Liver (tissue), 9 donors: ENCODE results near the gene HDLBP. TPM values are rescaled to one million over a fixed set of nuclear protein-coding genes. Genes with fewer than 3 reads are reported as not detected.

Source experiments
- DNase-seq: peaks from one replicate; pipeline ENCODE4 v3.0.0-alpha.2; 2017; ENCODE audit warnings: low spot score
- H3K27ac ChIP-seq, 2 donors: one replicate each; pipeline ENCODE4 v1.7.0; 2013; ENCODE audit warnings: inconsistent platforms in 2 of 2, low read length in 2 of 2, control low read depth in 1 of 2, low read depth in 1 of 2, mild to moderate bottlenecking in 1 of 2
- H3K27me3 ChIP-seq, 4 donors: one replicate each; pipeline versions ENCODE4 v1.6.1 to v1.7.0; 2013; ENCODE audit warnings: low read length in 3 of 4, inconsistent platforms in 1 of 4, mild to moderate bottlenecking in 1 of 4, moderate library complexity in 1 of 4; ENCODE audit not compliant: control insufficient read depth in 4 of 4, insufficient read depth in 4 of 4
- H3K36me3 ChIP-seq, 4 donors: one replicate each; pipeline versions ENCODE4 v1.6.1 to v1.7.0; 2013; ENCODE audit warnings: low read length in 3 of 4, mild to moderate bottlenecking in 3 of 4, low read depth in 1 of 4, moderate library complexity in 1 of 4; ENCODE audit not compliant: control insufficient read depth in 4 of 4, insufficient read depth in 3 of 4
- H3K4me1 ChIP-seq, 4 donors: one replicate each; pipeline versions ENCODE4 v1.6.1 to v1.7.0; 2013; ENCODE audit warnings: low read length in 3 of 4, mild to moderate bottlenecking in 3 of 4, moderate library complexity in 1 of 4; ENCODE audit not compliant: control insufficient read depth in 4 of 4, insufficient read depth in 4 of 4
- H3K4me3 ChIP-seq, 3 donors: one replicate each; pipeline versions ENCODE4 v1.6.1 to v1.7.0; 2013; ENCODE audit warnings: low read length in 3 of 3, control low read depth in 1 of 3, low read depth in 1 of 3, mild to moderate bottlenecking in 1 of 3
- H3K9ac ChIP-seq, 2 donors: one replicate each; pipeline ENCODE4 v1.7.0; 2013; ENCODE audit warnings: low read length in 2 of 2, mild to moderate bottlenecking in 2 of 2, moderate library complexity in 2 of 2, control low read depth in 1 of 2, low read depth in 1 of 2
- H3K9me3 ChIP-seq, 4 donors: one replicate each; pipeline versions ENCODE4 v1.6.1 to v1.7.0; 2013; ENCODE audit warnings: low read length in 3 of 4; ENCODE audit not compliant: control insufficient read depth in 4 of 4
- ATF3 ChIP-seq: IDR thresholded peaks from 2 replicates; pipeline ENCODE4 v1.6.1; 2016; ENCODE audit warnings: antibody characterized with exemption
- CTCF ChIP-seq: fragments of 150-350 bp; IDR thresholded peaks from 2 replicates; pipeline ENCODE4 v1.5.1; 2017; ENCODE audit warnings: improper control_type of control experiment, low read depth, low read length; ENCODE audit not compliant: missing input control
- EGR1 ChIP-seq, 2 donors: IDR thresholded peaks; 2 replicates each; pipeline ENCODE4 v1.6.1; 2016 to 2018; ENCODE audit warnings: antibody characterized with exemption in 2 of 2, low read depth in 2 of 2
- FOXA1 ChIP-seq: IDR thresholded peaks from 2 replicates; pipeline ENCODE4 v1.6.1; 2016; ENCODE audit warnings: antibody characterized with exemption
- FOXA2 ChIP-seq: IDR thresholded peaks from 2 replicates; pipeline ENCODE4 v1.6.1; 2016; ENCODE audit warnings: antibody characterized with exemption
- GABPA ChIP-seq, 2 donors: IDR thresholded peaks in 1 of 2; conservative IDR thresholded peaks in 1 of 2; 2 replicates each; pipeline ENCODE4 v1.6.1; 2016; ENCODE audit warnings: antibody characterized with exemption in 2 of 2, mild to moderate bottlenecking in 1 of 2, moderate library complexity in 1 of 2
- HNF4A ChIP-seq, 2 donors: conservative IDR thresholded peaks; 2 replicates each; pipeline ENCODE4 v1.6.1; 2016; ENCODE audit warnings: antibody characterized with exemption in 2 of 2, mild to moderate bottlenecking in 2 of 2
- HNF4G ChIP-seq: IDR thresholded peaks from 2 replicates; pipeline ENCODE4 v1.6.1; 2016; ENCODE audit warnings: antibody characterized with exemption
- JUND ChIP-seq, 2 donors: IDR thresholded peaks; 2 replicates each; pipeline ENCODE4 v1.6.1; 2016; ENCODE audit warnings: antibody characterized with exemption in 2 of 2
- MAX ChIP-seq: IDR thresholded peaks from 2 replicates; pipeline ENCODE4 v1.6.1; 2016; ENCODE audit warnings: antibody characterized with exemption
- NR2F2 ChIP-seq: IDR thresholded peaks from 2 replicates; pipeline ENCODE4 v1.6.1; 2016; ENCODE audit warnings: antibody characterized with exemption
- RAD21 ChIP-seq, 2 donors: IDR thresholded peaks; 2 replicates each; pipeline ENCODE4 v1.6.1; 2016; ENCODE audit warnings: antibody characterized with exemption in 2 of 2, mild to moderate bottlenecking in 2 of 2
- REST ChIP-seq: IDR thresholded peaks from 2 replicates; pipeline ENCODE4 v1.6.1; 2016; ENCODE audit warnings: antibody characterized with exemption, mild to moderate bottlenecking
- RXRA ChIP-seq, 2 donors: IDR thresholded peaks; 2 replicates each; pipeline ENCODE4 v1.6.1; 2017 to 2018; ENCODE audit warnings: antibody characterized with exemption in 2 of 2, mild to moderate bottlenecking in 1 of 2
- SP1 ChIP-seq: IDR thresholded peaks from 2 replicates; pipeline ENCODE4 v1.6.1; 2018; ENCODE audit warnings: antibody characterized with exemption, mild to moderate bottlenecking
- TAF1 ChIP-seq: conservative IDR thresholded peaks from 2 replicates; pipeline ENCODE4 v1.6.1; 2016; ENCODE audit warnings: antibody characterized with exemption, mild to moderate bottlenecking
- YY1 ChIP-seq: IDR thresholded peaks from 2 replicates; pipeline ENCODE4 v1.6.1; 2016; ENCODE audit warnings: antibody characterized with exemption, mild to moderate bottlenecking
- ZBTB33 ChIP-seq: IDR thresholded peaks from 2 replicates; pipeline ENCODE4 v1.6.1; 2016; ENCODE audit warnings: antibody characterized with exemption
- WGBS: extraction: QIAGEN DNeasy Blood & Tissue Kit; methylation state at CpG from one replicate; pipeline ENCODE4 v1.1.7; 2013; 5-methylcytosine and 5-hydroxymethylcytosine counted together
- polyA plus RNA-seq, 2 donors: library from polyadenylated mRNA; stranded (reverse) in 1 of 2; unstranded in 1 of 2; fragments of 200-250 nt in 1 of 2; fragments of >200 nt in 1 of 2; fragmentation: Nextera tagmentation in 1 of 2; extraction: Ambion mirVana in 1 of 2; gene quantifications; one replicate each; pipeline versions ENCODE4 v1.2.1 to v1.2.3, GENCODE V29; 2013 to 2015
- total RNA-seq, 2 donors: library from RNA; depleted of rRNA; stranded (reverse); fragments of >200 nt; gene quantifications; one replicate each; pipeline ENCODE4 v1.2.3, GENCODE V29; 2014
- donor health status: healthy.
- donor health status: healthy.
- donor health status: healthy.
- donor health status: healthy.
- donor health status: healthy.

Gene HDLBP
- total and polyA plus RNA-seq, 4 donors: 219 to 580 (median 258) TPM

DNA sequence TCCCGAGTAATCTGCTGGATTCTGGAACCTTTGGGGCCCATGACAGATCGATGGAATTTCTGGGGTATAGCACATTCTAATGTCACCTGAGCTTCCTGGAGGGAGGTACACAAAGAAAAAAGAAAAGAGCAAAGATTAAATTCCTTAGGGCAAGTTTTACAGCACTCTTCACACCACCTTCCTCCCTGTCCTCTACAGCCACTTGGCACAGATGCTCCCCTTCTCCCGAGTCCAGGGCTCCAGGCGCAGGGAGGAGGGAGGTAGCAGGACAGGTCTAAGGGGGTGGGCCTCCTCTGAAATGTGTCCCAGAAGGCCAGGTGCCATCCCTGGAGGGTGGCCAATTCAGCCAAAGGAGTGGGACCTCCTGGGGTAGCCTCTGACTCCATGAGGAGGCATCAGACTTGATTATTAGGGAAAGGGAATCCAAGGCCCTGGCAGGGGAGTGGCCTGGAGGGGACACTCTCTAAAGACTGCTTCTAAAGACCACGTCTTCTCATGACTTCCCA, 76.7 kb downstream of the HDLBP start:
- TF ChIP-seq REST (no peak), FOXA1 (no peak), MAX (no peak), YY1 (no peak), ATF3 (no peak), ZBTB33 (no peak), HNF4G (no peak), EGR1 (IDR thresholded peaks at IDR 0.05; ENCODE audit: low read depth in 2 of 2) (no peak), TAF1 (no peak), SP1 (no peak), HNF4A (conservative IDR thresholded peaks at IDR 0.05) (no peak), NR2F2 (no peak), JUND (IDR thresholded peaks at IDR 0.05) (no peak), FOXA2 (no peak), GABPA (IDR thresholded peaks at IDR 0.05 in 1 of 2, conservative IDR thresholded peaks at IDR 0.05 in 1 of 2) (no peak), RXRA (IDR thresholded peaks at IDR 0.05) (no peak), RAD21 (IDR thresholded peaks at IDR 0.05) (no peak), CTCF (no peak)
- Histone ChIP-seq H3K4me1 (no peaks in the 10 kb centered on the region), H3K27me3 (no peaks in the 10 kb centered on the region), H3K9me3 (no peaks in the 10 kb centered on the region), H3K27ac (no peak overlapping the region), H3K9ac (no peak overlapping the region), H3K36me3 (peaks cover 37 to 96% (median 92%) of the 10 kb centered on the region in 4 donors), H3K4me3 (no peak overlapping the region)
- no peak for DNase-seq
- 87% methylated on average over 5 of the region's 5 CpGs for WGBS
